SK-N-MC (cell line): ENCODE results near the gene ARHGEF2.
"Not testable (repeated sequence)": the region's sequence is repeated elsewhere in the genome, so short reads cannot be mapped to it uniquely, and the experiment has no call there.

Experiments used
- DNase-seq: peaks from one replicate; pipeline ENCODE4 v3.0.0-alpha.2; 2011; ENCODE audit warnings: low read depth, low spot score
- H3K27ac ChIP-seq: fragments of 200-600 bp; sonication (generic); 2 replicates; pipeline ENCODE4 v1.5.1; 2016; ENCODE audit warnings: mixed run types
- H3K36me3 ChIP-seq: fragments of 200-600 bp; sonication (generic); 2 replicates; pipeline ENCODE4 v1.6.1; 2017; ENCODE audit warnings: antibody characterized with exemption, low read length, mixed read lengths; ENCODE audit not compliant: insufficient read depth
- H3K4me3 ChIP-seq: fragments of 200-600 bp; sonication (generic); 2 replicates; pipeline ENCODE4 v1.5.1; 2016
- H3K9ac ChIP-seq: fragments of 200-600 bp; sonication (generic); 2 replicates; pipeline ENCODE4 v1.8.0; 2017; ENCODE audit warnings: mixed run types, mixed read lengths; ENCODE audit not compliant: insufficient read length
- H3K9me3 ChIP-seq: fragments of 200-600 bp; sonication (generic); 2 replicates; pipeline ENCODE4 v1.6.1; 2017; ENCODE audit warnings: low read depth, mild to moderate bottlenecking, antibody characterized with exemption, low read length, moderate library complexity, mixed read lengths
- EZH2 ChIP-seq: fragments of 200-600 bp; sonication (generic); IDR thresholded peaks from one replicate; pipeline ENCODE4 v1.6.1; 2017; ENCODE audit warnings: antibody characterized with exemption
- FOXP2 ChIP-seq: optimal IDR thresholded peaks from 2 replicates; pipeline ENCODE3; 2011; ENCODE audit warnings: mild to moderate bottlenecking, moderate library complexity; ENCODE audit not compliant: insufficient read depth; ENCODE audit errors: extremely low read length, control extremely low read depth
- POLR2AphosphoS5 ChIP-seq: IDR thresholded peaks from 2 replicates; pipeline ENCODE4 v1.6.1; 2012; ENCODE audit warnings: mild to moderate bottlenecking, low read depth, low read length, borderline replicate concordance

The ARHGEF2 gene

DNA sequence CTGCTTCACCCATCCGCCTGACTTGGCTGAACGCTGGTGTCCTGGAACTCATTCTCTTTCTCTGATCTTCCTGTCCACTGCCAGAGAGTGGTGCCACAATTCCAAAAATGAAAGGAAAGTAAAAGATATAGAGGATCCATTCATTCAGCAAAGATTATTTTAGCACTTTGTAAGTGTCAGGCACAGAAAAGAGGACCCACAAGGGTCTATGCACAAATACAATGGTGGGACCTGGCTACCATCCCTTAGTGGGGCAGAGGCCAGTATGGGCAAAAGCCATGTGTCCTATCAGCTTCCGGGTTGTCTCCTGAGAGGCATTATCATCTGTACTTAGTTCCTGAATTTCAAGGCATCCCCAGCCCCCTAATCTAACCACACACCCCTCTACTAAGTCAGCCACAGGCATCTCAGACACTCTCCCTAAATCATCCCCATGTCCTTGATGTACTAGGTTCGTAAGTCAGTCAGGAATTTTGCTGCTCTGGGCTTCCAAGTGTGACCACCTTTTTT lies 23.4 kb upstream of the ARHGEF2 start:
- DNase-seq, result no peak
- no peak for TF ChIP-seq POLR2AphosphoS5
- Histone ChIP-seq H3K9ac (no peak overlapping the region), H3K4me3 (no peak overlapping the region), H3K36me3 (no peaks in the 10 kb centered on the region), H3K9me3 (no peaks in the 10 kb centered on the region), H3K27ac (no peak overlapping the region)

DNA sequence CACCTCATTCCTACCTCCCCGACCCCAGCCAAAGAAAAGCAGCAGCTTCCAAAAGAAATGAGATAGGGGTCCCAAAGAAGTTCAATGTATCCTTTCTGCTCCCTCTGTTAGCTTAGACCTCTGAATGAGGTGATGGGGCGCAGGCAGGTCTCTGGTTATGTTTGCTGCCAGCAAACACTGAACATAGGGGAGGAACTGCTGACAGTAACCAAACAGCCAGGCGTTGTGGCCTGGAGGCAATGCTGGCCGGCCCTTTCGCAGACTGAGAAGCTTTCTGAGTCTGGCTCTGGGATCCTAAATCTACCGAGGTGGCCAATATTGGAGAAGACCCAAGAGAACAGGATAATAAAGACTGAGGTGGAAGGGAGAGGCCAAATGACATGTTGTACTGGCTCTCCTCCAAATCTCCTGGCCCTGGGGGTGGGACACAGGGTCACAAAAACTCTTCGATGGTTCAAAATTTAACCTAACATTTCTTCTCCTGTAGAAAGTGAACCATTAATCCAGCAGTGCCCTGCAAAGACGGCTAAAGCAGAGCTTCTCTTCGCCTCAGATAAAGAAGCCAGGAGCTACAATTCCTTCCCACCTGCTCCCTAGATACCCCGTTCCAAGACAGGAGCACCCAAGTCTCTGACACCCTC lies 22.8 kb upstream of the ARHGEF2 start:
- H3K9ac ChIP-seq, result no peak overlapping the region
- H3K9me3 ChIP-seq, result no peaks in the 10 kb centered on the region
- H3K4me3 ChIP-seq, result no peak overlapping the region
- H3K36me3 ChIP-seq, result no peaks in the 10 kb centered on the region
- TF ChIP-seq FOXP2 (no peak), EZH2 (no peak), POLR2AphosphoS5 (no peak)
- H3K27ac ChIP-seq, result peak overlapping the region; percentile 6; the same call in 1 of the 2 replicates
- DNase-seq, result no peak

DNA sequence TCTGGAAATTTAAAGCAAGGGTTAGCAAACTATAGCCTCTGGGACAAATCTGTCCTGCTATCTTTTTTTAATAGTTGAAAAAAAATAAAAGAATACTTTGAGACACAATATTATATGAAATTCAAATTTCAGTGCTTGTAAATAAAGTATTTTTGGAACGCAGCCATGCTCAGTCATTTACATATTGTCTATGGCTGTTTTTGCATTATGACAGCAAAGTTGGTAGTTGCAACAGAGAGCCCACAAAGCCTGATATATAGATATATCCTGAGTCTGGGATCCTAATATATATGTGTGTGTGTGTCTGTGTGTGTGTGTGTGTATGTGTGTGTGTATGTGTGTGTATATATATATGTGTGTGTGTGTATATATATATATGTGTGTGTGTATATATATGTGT lies 21.6 kb upstream of the ARHGEF2 start:
- TF ChIP-seq FOXP2, result no peak
- no peak for TF ChIP-seq EZH2
- no peak for TF ChIP-seq POLR2AphosphoS5
- H3K9ac ChIP-seq, result peak overlapping the region; percentile 24
- peak overlapping the region; percentile 51; the same call in 1 of the 2 replicates for H3K4me3 ChIP-seq
- no peaks in the 10 kb centered on the region for H3K9me3 ChIP-seq
- H3K36me3 ChIP-seq, result no peaks in the 10 kb centered on the region
- peak; percentile 83 for DNase-seq
- peak overlapping the region; percentile 95 for H3K27ac ChIP-seq

DNA sequence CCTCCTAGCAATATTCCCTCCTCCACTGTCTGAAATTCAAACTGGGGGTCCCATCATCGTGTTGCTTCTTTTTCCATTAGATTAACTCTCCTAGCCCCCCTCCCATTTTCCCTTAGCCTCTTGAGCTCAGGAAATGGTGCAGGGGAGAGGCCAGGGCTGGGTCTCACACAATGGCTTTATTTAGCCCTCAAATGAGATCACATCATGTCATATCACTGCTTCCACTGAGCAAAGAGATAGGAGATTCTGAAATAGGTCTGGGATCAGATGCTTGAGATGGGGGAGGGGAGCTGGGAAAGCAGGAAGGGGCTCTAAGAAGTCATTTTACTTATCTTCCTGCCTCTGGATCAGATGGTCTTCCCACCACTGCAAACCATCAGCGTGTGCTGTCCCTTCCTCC lies 17.8 kb upstream of the ARHGEF2 start:
- no peak overlapping the region for H3K27ac ChIP-seq
- TF ChIP-seq EZH2, result no peak
- TF ChIP-seq FOXP2, result no peak
- TF ChIP-seq POLR2AphosphoS5, result no peak
- H3K9me3 ChIP-seq, result no peaks in the 10 kb centered on the region
- H3K36me3 ChIP-seq, result no peaks in the 10 kb centered on the region
- DNase-seq, result no peak
- no peak overlapping the region for H3K9ac ChIP-seq
- H3K4me3 ChIP-seq, result no peak overlapping the region

DNA sequence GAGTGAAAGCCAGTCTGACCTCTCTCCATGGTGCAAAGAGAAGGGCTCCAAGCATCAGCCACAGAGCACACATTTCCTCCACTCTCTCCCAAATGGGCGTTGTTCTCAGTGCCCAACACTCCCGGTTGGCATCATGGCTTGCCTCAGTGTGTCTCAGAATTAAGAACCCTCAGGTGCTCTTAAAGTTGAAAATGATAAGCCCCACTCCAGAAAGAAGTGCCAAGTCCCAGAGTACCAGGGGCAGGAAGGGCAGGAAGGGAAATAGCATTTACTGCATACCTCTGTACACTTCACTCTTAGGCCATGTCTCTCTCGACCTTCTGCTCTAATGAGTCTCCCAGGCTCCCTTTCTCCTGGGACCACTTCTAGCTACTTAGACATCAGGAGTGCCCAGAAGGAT lies 15.2 kb upstream of the ARHGEF2 start:
- no peaks in the 10 kb centered on the region for H3K9me3 ChIP-seq
- H3K36me3 ChIP-seq, result no peaks in the 10 kb centered on the region
- no peak overlapping the region for H3K9ac ChIP-seq
- TF ChIP-seq POLR2AphosphoS5, result no peak
- TF ChIP-seq EZH2, result no peak
- no peak for TF ChIP-seq FOXP2
- no peak for DNase-seq
- H3K27ac ChIP-seq, result no peak overlapping the region
- no peak overlapping the region for H3K4me3 ChIP-seq

DNA sequence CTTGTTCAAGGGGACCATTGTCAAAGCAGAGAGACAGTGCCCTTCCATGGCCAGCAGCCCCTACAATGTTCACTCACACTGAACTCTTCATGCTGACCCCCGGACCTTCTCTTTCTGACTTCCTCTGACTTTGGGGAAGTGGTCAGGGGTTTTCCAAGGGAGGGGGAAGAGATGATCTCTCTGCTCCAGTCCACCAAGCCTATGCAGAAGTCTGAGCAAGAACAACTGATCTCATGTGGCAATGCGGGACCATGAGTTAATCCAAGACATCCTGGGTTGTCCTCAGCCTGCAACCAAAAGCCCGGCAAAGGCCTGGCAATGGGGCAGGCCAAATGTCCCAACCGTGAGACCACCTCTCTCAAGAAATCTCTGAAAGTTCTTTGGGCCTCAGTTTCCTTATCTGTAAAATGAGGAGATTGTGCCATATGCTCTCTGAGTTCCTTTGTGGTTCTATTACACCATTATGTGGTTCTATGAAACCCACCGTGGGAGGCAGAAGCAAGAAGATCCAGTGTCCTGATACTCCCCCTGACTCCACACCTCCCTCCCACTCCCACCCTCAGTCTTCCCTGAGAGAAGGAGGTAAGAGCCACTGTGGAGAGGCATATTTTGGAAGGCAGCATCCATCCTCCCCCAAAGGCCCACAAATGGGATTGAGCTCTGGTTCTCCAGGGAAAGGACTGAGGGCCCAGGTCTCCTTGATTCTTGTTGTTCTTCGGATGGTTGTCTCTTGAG lies 11.8 kb upstream of the ARHGEF2 start:
- Histone ChIP-seq H3K9ac (no peak overlapping the region), H3K4me3 (no peak overlapping the region), H3K36me3 (no peaks in the 10 kb centered on the region), H3K9me3 (no peaks in the 10 kb centered on the region), H3K27ac (no peak overlapping the region)
- no peak for DNase-seq
- TF ChIP-seq FOXP2, result no peak
- no peak for TF ChIP-seq EZH2
- no peak for TF ChIP-seq POLR2AphosphoS5

DNA sequence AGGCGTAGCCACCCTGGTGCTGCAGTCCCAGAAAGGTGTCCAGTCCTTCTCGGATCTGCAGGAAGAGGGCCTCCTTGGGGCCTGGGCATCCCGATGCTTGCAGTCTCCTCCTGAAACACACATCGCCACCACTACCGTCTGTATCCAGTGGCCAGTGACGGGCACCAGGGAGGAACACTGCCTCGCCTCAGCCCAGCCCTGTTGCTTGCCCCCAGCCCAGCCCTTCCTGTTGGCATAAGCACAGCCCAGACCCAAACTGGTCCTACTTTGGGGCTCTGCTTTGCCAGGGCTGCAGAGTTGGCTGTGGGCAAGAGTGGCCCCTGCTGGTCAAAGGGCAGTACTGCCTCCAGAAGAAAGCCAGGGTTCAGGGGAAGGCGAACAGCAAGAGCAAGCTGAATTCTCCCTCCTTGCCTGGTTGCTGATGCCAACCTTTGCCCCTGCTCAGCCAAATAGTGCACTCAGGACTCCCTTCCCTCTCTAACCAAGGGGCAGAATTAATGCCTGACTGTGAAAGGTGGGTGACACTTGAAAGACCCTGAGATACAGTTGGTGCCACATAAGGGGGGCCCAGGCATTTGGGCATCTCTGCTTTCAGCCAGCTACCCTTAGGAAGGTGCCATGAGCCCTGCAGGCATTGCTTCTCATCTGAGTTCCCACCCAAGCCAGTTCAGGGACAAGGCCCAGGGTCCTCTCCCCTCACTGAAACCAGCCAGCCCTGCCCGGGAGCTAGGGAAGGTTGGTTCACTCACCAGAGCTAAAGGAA lies 11.1 kb upstream of the ARHGEF2 start:
- Histone ChIP-seq H3K9ac (no peak overlapping the region), H3K9me3 (no peaks in the 10 kb centered on the region), H3K27ac (no peak overlapping the region), H3K36me3 (no peaks in the 10 kb centered on the region), H3K4me3 (no peak overlapping the region)
- no peak for DNase-seq
- TF ChIP-seq EZH2, result no peak
- no peak for TF ChIP-seq FOXP2
- TF ChIP-seq POLR2AphosphoS5, result no peak

DNA sequence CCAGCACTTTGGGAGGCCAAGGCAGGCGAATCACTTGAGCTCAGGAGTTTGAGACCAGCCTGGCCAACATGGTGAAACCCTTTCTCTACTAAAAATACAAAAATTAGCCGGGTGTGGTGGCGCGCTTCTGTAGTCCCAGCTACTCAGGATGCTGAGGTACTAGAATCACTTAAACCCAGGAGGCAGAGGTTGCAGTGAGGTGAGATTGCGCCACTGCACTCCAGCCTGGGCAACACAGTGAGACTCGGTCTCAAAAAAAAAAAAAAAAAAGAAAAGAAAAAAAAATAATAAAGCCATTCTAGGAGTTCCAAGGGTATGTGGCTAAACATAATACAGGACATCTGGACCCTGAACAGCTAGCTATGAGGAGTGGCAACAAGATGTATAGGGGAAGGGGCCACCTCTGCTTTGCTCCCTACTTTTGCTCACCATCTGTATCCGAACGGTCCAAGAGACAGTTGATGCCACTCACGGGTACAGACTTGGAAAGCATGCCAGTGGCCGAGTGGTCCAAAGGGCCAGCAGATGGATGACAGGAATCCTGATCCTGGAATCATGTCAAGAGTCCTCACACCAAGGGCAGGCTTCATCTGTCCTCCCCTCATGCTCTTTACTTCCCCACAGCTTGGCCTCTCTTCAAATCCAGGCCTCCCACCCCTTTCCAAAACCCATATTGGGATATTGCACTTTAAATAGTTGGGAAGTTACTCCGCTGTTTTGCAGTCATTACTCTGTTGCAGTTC lies 6.7 kb upstream of the ARHGEF2 start:
- H3K4me3 ChIP-seq, DNase-seq, H3K9ac ChIP-seq, H3K36me3 ChIP-seq, H3K9me3 ChIP-seq: not testable (repeated sequence)
- peak overlapping the region; percentile 39; the same call in 1 of the 2 replicates for H3K27ac ChIP-seq
